HCT116 (cell line): Measurements from ENCODE around the gene P2RX5.

Experiments
- CEBPB ChIP-seq: IDR thresholded peaks from 2 replicates; pipeline ENCODE4 v1.6.1; 2012; ENCODE audit warnings: low read depth
- CTCF ChIP-seq, 3 experiments: fragments of 200-600 bp in 1 of 3; sonication (generic) in 1 of 3; IDR thresholded peaks in 2 of 3; conservative IDR thresholded peaks in 1 of 3; 2 replicates each; pipeline ENCODE4 v1.5.1; 2012 to 2017; ENCODE audit warnings: low read depth in 2 of 3, low read length in 2 of 3, antibody characterized with exemption in 1 of 3, borderline replicate concordance in 1 of 3, control low read depth in 1 of 3, mild to moderate bottlenecking in 1 of 3, mixed read lengths in 1 of 3, mixed run types in 1 of 3, moderate library complexity in 1 of 3; ENCODE audit not compliant: insufficient read depth in 1 of 3
- MAX ChIP-seq: IDR thresholded peaks from 2 replicates; pipeline ENCODE4 v1.6.1; 2012
- POLR2A ChIP-seq: IDR thresholded peaks from 2 replicates; pipeline ENCODE4 v1.7.0; 2011; ENCODE audit warnings: borderline replicate concordance; ENCODE audit not compliant: insufficient read depth, insufficient read length; ENCODE audit errors: extremely low read depth
- POLR2AphosphoS5 ChIP-seq: IDR thresholded peaks from 2 replicates; pipeline ENCODE4 v1.6.1; 2011; ENCODE audit warnings: mild to moderate bottlenecking, low read depth, low read length, moderate library complexity
- RAD21 ChIP-seq: IDR thresholded peaks from 2 replicates; pipeline ENCODE4 v1.6.1; 2012; ENCODE audit warnings: low read depth, mild to moderate bottlenecking
- SP1 ChIP-seq: IDR thresholded peaks from 2 replicates; pipeline ENCODE4 v1.6.1; 2012; ENCODE audit warnings: low read depth
- ZBTB33 ChIP-seq: IDR thresholded peaks from 2 replicates; pipeline ENCODE4 v1.6.1; 2011; ENCODE audit warnings: mild to moderate bottlenecking, low read length, moderate library complexity; ENCODE audit not compliant: insufficient replicate concordance; ENCODE audit errors: extremely low read depth
- ZNF274 ChIP-seq: fragments of 200-500 bp; sonication (Bioruptor generic); IDR thresholded peaks from 2 replicates; pipeline ENCODE4 v1.6.1; 2014; ENCODE audit warnings: mild to moderate bottlenecking, low read depth, low read length, inconsistent platforms

GRCh38 chr17:3682033-3682432 lies 13.9 kb downstream of the P2RX5 start:
- TF ChIP-seq CTCF (IDR thresholded peaks at IDR 0.05 in 2 of 3, conservative IDR thresholded peaks at IDR 0.05 in 1 of 3; ENCODE audit: borderline replicate concordance in 1 of 3, insufficient read depth in 1 of 3, low read depth in 2 of 3, low read length in 2 of 3): no peak
- TF ChIP-seq POLR2AphosphoS5: no peak
- TF ChIP-seq ZBTB33: no peak
- no peak for TF ChIP-seq MAX
- TF ChIP-seq SP1: no peak
- TF ChIP-seq RAD21: no peak
- TF ChIP-seq POLR2A: no peak
- TF ChIP-seq CEBPB: no peak
- TF ChIP-seq ZNF274: no peak
